Measurements from ENCODE around the gene YTHDC2. TPM values are rescaled to one million over a fixed set of nuclear protein-coding genes. Genes with fewer than 3 reads are reported as not detected.
A peak's percentile ranks its signal among the peaks of the same experiment; 100 is the strongest.

Gene YTHDC2
- total and polyA plus RNA-seq, 2 experiments from 2014 or later: 7.8 to 10.3 TPM

GRCh38 chr5:113526421-113526820 is 12.9 kb downstream of the YTHDC2 start:
- WGBS, 2 experiments (ENCODE audit: low coverage in 1 of 2, low lambda C conversion rate in 2 of 2, missing lambda C conversion rate in 2 of 2): 63 to 65% methylated on average over 4 of the region's 4 CpGs
- peaks cover 6% of the 10 kb centered on the region; the same call in 1 of the 2 replicates for H3K36me3 ChIP-seq (ENCODE audit: low read depth)
- H3K4me2 ChIP-seq (ENCODE audit: unreplicated experiment): no peak overlapping the region
- in situ Hi-C loops (cut with MboI): no loop called here
- H3K4me1 ChIP-seq (ENCODE audit: insufficient read depth): peaks cover 17% of the 10 kb centered on the region
- no peaks in the 10 kb centered on the region for H4K20me1 ChIP-seq (ENCODE audit: insufficient read depth)
- no peaks in the 10 kb centered on the region for H3K9me2 ChIP-seq (ENCODE audit: insufficient read depth)
- no peaks in the 10 kb centered on the region for H3K9me3 ChIP-seq (ENCODE audit: low read depth)
- H3K27ac ChIP-seq: no peak overlapping the region
- DNase-seq: peak; percentile 30
- no peaks in the 10 kb centered on the region for H3K27me3 ChIP-seq (replicated peaks; ENCODE audit: insufficient read depth)
- no peak for TF ChIP-seq EZH2phosphoT487 (IDR thresholded peaks at IDR 0.05; ENCODE audit: insufficient read depth, low read depth)
- no peak for TF ChIP-seq EZH2 (IDR thresholded peaks at IDR 0.05; ENCODE audit: insufficient read depth, poor library complexity, severe bottlenecking)
- H3K4me3 ChIP-seq: no peak overlapping the region
- H3F3A ChIP-seq (ENCODE audit: insufficient read depth): peaks cover 14% of the 10 kb centered on the region; the same call in 1 of the 2 replicates
- peaks cover 90% of the 10 kb centered on the region for H3K79me2 ChIP-seq (ENCODE audit: insufficient read depth)
- no peak overlapping the region for H2AFZ ChIP-seq
- no peak overlapping the region for H3K9ac ChIP-seq

GRCh38 chr5:113527746-113528145 is 14.3 kb downstream of the YTHDC2 start:
- H3K4me2 ChIP-seq (ENCODE audit: unreplicated experiment): no peak overlapping the region
- no peaks in the 10 kb centered on the region for H3K9me2 ChIP-seq (ENCODE audit: insufficient read depth)
- in situ Hi-C loops (cut with MboI): no loop called here
- H3F3A ChIP-seq (ENCODE audit: insufficient read depth): peaks cover 14% of the 10 kb centered on the region; the same call in 1 of the 2 replicates
- no peak for DNase-seq
- peaks cover 82% of the 10 kb centered on the region for H3K79me2 ChIP-seq (ENCODE audit: insufficient read depth)
- H3K27me3 ChIP-seq (replicated peaks; ENCODE audit: insufficient read depth): no peaks in the 10 kb centered on the region
- H3K4me3 ChIP-seq: no peak overlapping the region
- no peaks in the 10 kb centered on the region for H4K20me1 ChIP-seq (ENCODE audit: insufficient read depth)
- H3K4me1 ChIP-seq (ENCODE audit: insufficient read depth): peaks cover 17% of the 10 kb centered on the region
- TF ChIP-seq EZH2 (IDR thresholded peaks at IDR 0.05; ENCODE audit: insufficient read depth, poor library complexity, severe bottlenecking) (no peak), EZH2phosphoT487 (IDR thresholded peaks at IDR 0.05; ENCODE audit: insufficient read depth, low read depth) (no peak)
- no peak overlapping the region for H2AFZ ChIP-seq
- no peaks in the 10 kb centered on the region for H3K9me3 ChIP-seq (ENCODE audit: low read depth)
- H3K27ac ChIP-seq: no peak overlapping the region
- no peak overlapping the region for H3K9ac ChIP-seq
- WGBS, 2 experiments (ENCODE audit: low coverage in 1 of 2, low lambda C conversion rate in 2 of 2, missing lambda C conversion rate in 2 of 2): 96 to 98% methylated on average over 5 of the region's 5 CpGs
- peaks cover 9% of the 10 kb centered on the region for H3K36me3 ChIP-seq (ENCODE audit: low read depth)

GRCh38 chr5:113531481-113532159 is 18.1 kb downstream of the YTHDC2 start:
- H3K4me3 ChIP-seq: no peak overlapping the region
- peaks cover 48% of the 10 kb centered on the region for H3K79me2 ChIP-seq (ENCODE audit: insufficient read depth)
- no peak overlapping the region for H3K27ac ChIP-seq
- H3K27me3 ChIP-seq (replicated peaks; ENCODE audit: insufficient read depth): no peaks in the 10 kb centered on the region
- no peaks in the 10 kb centered on the region for H3K4me1 ChIP-seq (ENCODE audit: insufficient read depth)
- no peaks in the 10 kb centered on the region for H4K20me1 ChIP-seq (ENCODE audit: insufficient read depth)
- no peak overlapping the region for H2AFZ ChIP-seq
- peak; percentile 31 for DNase-seq
- no peaks in the 10 kb centered on the region for H3K9me3 ChIP-seq (ENCODE audit: low read depth)
- no peak overlapping the region for H3K9ac ChIP-seq
- H3K4me2 ChIP-seq (ENCODE audit: unreplicated experiment): no peak overlapping the region
- in situ Hi-C loops (cut with MboI): no loop called here
- no peak for TF ChIP-seq EZH2 (IDR thresholded peaks at IDR 0.05; ENCODE audit: insufficient read depth, poor library complexity, severe bottlenecking)
- no peak for TF ChIP-seq EZH2phosphoT487 (IDR thresholded peaks at IDR 0.05; ENCODE audit: insufficient read depth, low read depth)
- H3K9me2 ChIP-seq (ENCODE audit: insufficient read depth): no peaks in the 10 kb centered on the region
- WGBS, 2 experiments (ENCODE audit: low coverage in 1 of 2, low lambda C conversion rate in 2 of 2, missing lambda C conversion rate in 2 of 2): 95% methylated on average over 2 of the region's 2 CpGs
- H3F3A ChIP-seq (ENCODE audit: insufficient read depth): no peaks in the 10 kb centered on the region
- H3K36me3 ChIP-seq (ENCODE audit: low read depth): peaks cover 35% of the 10 kb centered on the region

- no peak for DNase-seq
- Histone ChIP-seq H3F3A (ENCODE audit: insufficient read depth) (no peaks in the 10 kb centered on the region), H3K27ac (no peak overlapping the region), H3K9me2 (ENCODE audit: insufficient read depth) (no peaks in the 10 kb centered on the region), H4K20me1 (ENCODE audit: insufficient read depth) (no peaks in the 10 kb centered on the region), H3K9me3 (ENCODE audit: low read depth) (no peaks in the 10 kb centered on the region), H3K27me3 (replicated peaks; ENCODE audit: insufficient read depth) (no peaks in the 10 kb centered on the region), H3K4me3 (no peak overlapping the region), H3K4me1 (ENCODE audit: insufficient read depth) (no peaks in the 10 kb centered on the region), H2AFZ (no peak overlapping the region), H3K36me3 (ENCODE audit: low read depth) (peaks cover 25% of the 10 kb centered on the region), H3K4me2 (ENCODE audit: unreplicated experiment) (no peak overlapping the region), H3K9ac (no peak overlapping the region), H3K79me2 (ENCODE audit: insufficient read depth) (no peaks in the 10 kb centered on the region)
- no peak for TF ChIP-seq EZH2phosphoT487 (IDR thresholded peaks at IDR 0.05; ENCODE audit: insufficient read depth, low read depth)
- TF ChIP-seq EZH2 (IDR thresholded peaks at IDR 0.05; ENCODE audit: insufficient read depth, poor library complexity, severe bottlenecking): no peak
- 99 to 100% methylated on average over 2 of the region's 2 CpGs for WGBS, 2 experiments (ENCODE audit: low coverage in 1 of 2, low lambda C conversion rate in 2 of 2, missing lambda C conversion rate in 2 of 2)
- in situ Hi-C loops (cut with MboI): no loop called here
Measured at GRCh38 chr5:113538313-113538712, 24.8 kb downstream of the YTHDC2 start.

All from GM23248 (cell line).